Skeletal muscle satellite cell (primary cell): ENCODE data around the gene GAREM2.

Experiments
- H3K27me3 ChIP-seq: 2 replicates; pipeline ENCODE4 v1.7.0; 2013; ENCODE audit warnings: low read length; ENCODE audit not compliant: control insufficient read depth, insufficient read depth
- H3K36me3 ChIP-seq: 2 replicates; pipeline ENCODE4 v1.7.0; 2013; ENCODE audit warnings: mild to moderate bottlenecking, control low read depth, low read length; ENCODE audit not compliant: insufficient read depth
- H3K4me1 ChIP-seq: 2 replicates; pipeline ENCODE4 v1.7.0; 2013; ENCODE audit warnings: low read length; ENCODE audit not compliant: control insufficient read depth, insufficient read depth
- H3K4me2 ChIP-seq: 2 replicates; pipeline ENCODE4 v1.7.0; 2013; ENCODE audit warnings: mild to moderate bottlenecking, low read length
- H3K4me3 ChIP-seq: 2 replicates; pipeline ENCODE4 v1.7.0; 2013; ENCODE audit warnings: low read length
- H3K9ac ChIP-seq: 2 replicates; pipeline ENCODE4 v1.7.0; 2013; ENCODE audit warnings: mild to moderate bottlenecking, low read depth, low read length, moderate library complexity
- H3K9me3 ChIP-seq: replicated peaks from 2 replicates; pipeline ENCODE4 v1.7.0; 2013; ENCODE audit warnings: mild to moderate bottlenecking, control low read depth, low read length

The GAREM2 gene

DNA sequence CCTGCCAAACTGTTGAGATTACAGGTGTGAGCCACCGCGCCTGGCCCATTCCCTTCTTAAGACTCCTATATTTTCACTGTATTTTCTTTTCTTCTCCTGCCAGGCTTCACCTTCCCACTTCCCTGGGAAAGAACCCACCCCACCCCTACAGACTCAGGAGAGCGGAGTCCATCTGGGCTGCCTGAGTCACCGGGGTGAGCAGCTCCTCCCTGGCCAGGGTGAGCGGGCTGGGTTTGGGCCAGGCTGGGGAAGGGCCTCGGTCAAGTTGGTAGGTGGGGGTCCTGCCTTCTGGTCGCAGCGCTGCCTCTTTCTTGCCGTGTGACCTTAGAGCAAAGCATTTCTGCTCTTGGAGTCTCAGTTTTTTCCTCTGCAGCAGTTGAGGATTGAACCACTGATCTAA lies 2.1 kb upstream of the GAREM2 start:
- Histone ChIP-seq H3K9ac (no peak overlapping the region), H3K4me1 (no peaks in the 10 kb centered on the region), H3K4me2 (no peak overlapping the region), H3K4me3 (no peak overlapping the region), H3K27me3 (peaks cover 29% of the 10 kb centered on the region), H3K9me3 (no peaks in the 10 kb centered on the region), H3K36me3 (no peaks in the 10 kb centered on the region)

DNA sequence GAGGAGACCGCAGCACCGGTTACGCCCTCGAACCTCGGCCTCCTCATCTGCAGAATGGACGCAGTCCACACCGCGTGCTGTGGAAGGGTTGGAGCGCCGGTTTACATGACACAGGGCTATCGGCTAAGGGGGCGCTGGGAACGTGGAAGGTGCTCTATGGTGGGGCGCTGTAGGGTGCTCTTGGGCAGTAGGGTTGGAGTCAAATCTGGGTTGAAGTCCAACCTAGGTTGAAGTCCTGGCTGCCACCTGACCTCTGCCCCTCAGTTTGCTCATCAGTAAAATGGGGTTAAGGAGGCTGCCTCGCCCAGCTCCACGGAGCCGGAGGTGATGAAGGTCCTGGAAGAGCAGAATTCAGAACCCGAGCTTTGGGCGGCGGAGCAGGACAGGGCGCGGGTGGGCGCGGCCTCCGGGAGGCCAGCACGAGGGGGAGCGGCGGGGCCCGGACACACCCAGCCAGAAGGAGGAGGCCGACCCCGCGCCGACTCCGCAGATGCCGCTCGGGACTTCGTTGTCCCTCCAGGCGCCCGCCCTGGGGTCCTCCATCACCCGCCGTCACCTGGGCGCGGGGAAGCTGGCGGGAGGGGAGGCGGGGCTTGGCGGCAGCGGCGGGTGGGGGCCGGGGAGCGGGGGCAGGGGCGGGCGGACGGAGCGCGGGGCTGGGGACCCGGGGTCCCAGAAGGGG lies 558 bp upstream of the GAREM2 start:
- H3K4me3 ChIP-seq: no peak overlapping the region
- H3K4me2 ChIP-seq: peak overlapping the region; percentile 28
- no peaks in the 10 kb centered on the region for H3K4me1 ChIP-seq
- no peak overlapping the region for H3K9ac ChIP-seq
- H3K27me3 ChIP-seq: peaks cover 29% of the 10 kb centered on the region
- H3K36me3 ChIP-seq: no peaks in the 10 kb centered on the region
- no peaks in the 10 kb centered on the region for H3K9me3 ChIP-seq

DNA sequence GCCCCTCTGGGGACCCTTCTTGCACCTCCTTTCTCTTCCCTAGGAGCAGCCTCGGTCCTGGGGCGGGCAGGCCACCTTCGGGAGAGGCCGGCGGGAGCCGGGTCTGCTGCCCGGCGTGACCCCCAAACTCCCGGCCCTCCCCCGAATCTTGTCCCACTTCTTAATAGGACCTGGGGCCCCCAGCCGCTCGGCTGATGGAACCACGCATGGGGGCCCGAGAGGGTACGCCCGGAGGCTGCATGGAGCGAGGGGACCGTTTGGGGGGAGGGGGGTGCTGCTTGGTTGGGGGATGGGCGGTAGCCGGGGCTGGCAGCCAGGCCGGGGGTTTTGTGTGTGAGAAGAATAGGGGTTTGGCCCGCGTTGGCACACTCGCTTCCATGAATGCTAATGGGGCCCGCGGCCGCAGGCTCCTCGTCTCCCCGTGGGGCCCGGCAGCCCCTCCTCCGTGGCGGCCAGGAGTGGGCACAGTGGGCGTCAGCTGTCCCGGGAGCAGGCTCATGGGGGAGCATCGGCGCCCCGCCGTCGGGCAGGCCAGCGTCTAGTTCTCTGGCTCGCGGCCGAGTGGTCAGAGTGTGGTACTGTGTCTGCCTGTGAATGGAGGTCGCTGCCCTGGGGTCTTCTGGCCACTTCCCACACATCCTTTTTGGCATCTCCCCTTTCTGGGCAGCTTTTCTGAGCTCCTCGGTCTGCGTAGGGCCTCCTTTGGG lies 1.0 kb downstream of the GAREM2 start:
- Histone ChIP-seq H3K4me2 (no peak overlapping the region), H3K36me3 (no peaks in the 10 kb centered on the region), H3K27me3 (peaks cover 29% of the 10 kb centered on the region), H3K4me1 (no peaks in the 10 kb centered on the region), H3K9ac (no peak overlapping the region), H3K4me3 (no peak overlapping the region), H3K9me3 (no peaks in the 10 kb centered on the region)

DNA sequence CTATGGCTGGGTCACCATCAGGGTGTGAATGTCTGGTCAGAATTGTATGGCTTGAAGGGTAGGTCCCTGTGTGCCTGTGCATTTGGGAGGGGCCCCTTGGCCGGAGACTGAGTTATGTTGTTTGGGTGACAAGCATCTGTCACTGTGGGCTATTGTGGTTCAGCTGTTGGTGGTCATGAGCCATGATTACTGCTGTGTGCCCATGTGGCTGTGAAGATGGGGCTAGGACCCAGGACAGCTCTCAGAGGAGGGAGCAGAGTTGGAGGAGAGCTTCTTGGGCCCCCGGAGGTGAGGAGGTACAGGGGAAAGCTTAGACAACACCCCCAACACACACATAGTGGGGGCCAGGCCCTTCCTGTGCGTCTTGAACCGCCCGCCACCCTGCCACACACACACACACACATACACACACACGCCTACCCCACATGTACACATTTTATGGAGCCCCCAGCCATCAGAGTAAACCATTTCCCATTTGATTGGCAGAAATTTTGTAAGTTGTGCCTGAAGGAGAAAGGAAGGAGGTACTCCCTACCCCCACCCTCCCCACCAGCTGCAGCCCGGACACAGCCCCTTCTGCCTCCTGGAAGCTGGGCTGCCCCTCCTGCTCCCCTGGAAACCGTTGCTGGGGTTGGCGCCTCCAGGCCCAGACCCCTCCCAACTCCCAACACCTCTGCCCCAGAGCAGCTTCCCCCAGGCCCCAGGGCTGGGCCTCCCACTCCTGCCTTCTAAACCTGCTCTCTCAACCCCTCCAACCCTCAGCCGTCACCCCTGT lies 2.0 kb downstream of the GAREM2 start:
- Histone ChIP-seq H3K9ac (no peak overlapping the region), H3K9me3 (no peaks in the 10 kb centered on the region), H3K36me3 (no peaks in the 10 kb centered on the region), H3K27me3 (peaks cover 29% of the 10 kb centered on the region), H3K4me1 (peaks cover 5% of the 10 kb centered on the region), H3K4me2 (no peak overlapping the region), H3K4me3 (no peak overlapping the region)

DNA sequence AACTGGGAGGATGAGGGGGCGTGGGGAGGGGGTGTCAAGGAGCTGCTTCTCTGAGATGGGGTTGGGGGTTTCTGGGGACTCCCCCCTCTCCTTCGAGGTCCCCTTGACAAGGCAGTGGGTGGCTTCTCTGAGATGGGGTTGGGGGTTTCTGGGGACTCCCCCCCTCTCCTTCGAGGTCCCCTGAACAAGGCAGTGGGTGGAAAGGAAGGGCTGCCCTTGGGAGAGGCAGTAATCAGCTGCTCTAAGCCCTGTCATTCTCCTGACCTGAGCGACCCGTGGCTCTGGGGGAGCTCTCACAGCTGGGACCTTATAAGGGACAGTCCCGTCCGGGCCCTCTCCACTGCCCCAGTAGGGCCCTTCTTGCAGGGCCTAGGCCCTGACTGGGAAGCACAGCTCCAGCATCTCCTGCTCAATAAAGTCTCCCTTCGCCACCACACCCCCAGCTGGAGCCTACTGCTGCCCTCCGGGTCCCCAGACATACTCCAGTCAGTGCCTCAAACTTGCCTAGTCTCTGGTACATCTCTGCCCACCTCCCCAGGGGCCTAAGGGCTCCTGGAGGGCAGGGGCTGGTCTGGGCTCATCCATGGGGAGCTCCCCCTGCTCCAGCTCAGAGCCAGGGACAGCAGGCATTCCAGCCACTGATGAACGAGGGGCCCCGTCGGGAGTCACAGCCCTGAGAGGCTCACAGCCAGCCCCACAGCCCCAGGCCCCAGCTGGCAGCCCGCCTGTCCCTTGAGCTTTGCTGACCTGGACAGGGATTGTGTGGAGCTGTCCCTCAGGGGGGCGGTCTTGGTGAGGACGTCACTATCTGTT lies 2.8 kb downstream of the GAREM2 start:
- Histone ChIP-seq H3K36me3 (no peaks in the 10 kb centered on the region), H3K4me2 (no peak overlapping the region), H3K9me3 (no peaks in the 10 kb centered on the region), H3K27me3 (peaks cover 29% of the 10 kb centered on the region), H3K9ac (no peak overlapping the region), H3K4me3 (no peak overlapping the region), H3K4me1 (peaks cover 5% of the 10 kb centered on the region)

DNA sequence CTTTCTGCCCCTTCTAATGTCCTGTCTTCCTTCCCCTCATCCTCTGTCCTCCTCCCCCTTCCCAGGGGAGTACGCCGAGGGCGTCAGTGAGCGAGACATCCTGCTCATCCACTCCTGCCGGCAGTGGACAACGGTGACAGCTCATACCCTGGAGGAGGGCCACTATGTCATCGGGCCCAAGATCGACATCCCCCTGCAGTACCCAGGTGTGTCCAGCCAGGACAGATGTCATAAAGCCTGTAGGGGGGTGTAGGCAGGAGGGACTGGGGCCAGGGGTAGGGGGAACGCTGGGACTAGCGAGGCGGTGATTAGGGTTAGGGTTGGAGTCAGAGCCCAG lies 3.4 kb downstream of the GAREM2 start:
- Histone ChIP-seq H3K4me2 (no peak overlapping the region), H3K27me3 (peaks cover 29% of the 10 kb centered on the region), H3K4me3 (no peak overlapping the region), H3K36me3 (no peaks in the 10 kb centered on the region), H3K9ac (no peak overlapping the region), H3K9me3 (no peaks in the 10 kb centered on the region), H3K4me1 (peaks cover 5% of the 10 kb centered on the region)

DNA sequence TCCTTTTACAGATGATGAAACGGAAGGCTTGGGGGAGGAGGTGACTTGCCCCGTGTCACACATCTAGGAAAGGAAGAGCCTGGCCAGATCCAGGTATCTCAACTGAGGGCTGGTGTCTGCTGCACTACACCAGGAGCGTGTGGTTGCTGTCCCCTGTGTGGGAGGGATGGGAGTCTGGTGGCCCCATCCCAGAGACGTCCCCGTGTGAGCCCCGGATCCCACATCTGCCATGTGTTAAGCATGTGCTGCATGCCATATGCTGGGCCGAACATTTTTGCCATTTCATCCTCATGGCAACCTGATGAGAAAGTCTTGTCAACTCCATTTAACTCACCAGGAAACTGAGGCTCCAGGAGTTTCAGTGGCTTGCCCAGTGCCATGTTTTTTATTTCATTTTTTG lies 4.2 kb downstream of the GAREM2 start:
- Histone ChIP-seq H3K4me2 (no peak overlapping the region), H3K9me3 (no peaks in the 10 kb centered on the region), H3K9ac (no peak overlapping the region), H3K4me3 (no peak overlapping the region), H3K4me1 (peaks cover 5% of the 10 kb centered on the region), H3K27me3 (peaks cover 22% of the 10 kb centered on the region), H3K36me3 (no peaks in the 10 kb centered on the region)

DNA sequence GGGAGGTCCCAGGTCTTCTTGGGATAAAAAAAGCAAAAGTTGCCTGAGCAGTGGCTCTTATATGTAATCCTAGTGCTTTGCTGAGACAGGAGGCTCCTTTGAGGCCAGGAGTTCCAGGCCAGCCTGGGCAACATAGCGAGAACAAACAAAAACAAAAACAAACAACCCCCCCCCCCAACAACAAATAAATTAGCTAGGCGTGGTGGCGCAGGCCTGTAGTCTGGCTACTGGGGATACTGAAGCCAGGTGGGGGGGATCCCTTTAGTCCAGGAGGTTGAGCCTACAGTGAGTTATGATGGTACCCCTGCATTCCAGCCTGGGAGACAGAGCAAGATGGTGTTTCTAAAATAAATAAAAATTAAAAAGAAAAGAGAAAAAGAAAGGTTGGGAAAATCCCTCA lies 5.4 kb downstream of the GAREM2 start:
- H3K36me3 ChIP-seq: no peaks in the 10 kb centered on the region
- H3K27me3 ChIP-seq: peaks cover 16% of the 10 kb centered on the region
- no peak overlapping the region for H3K4me3 ChIP-seq
- no peak overlapping the region for H3K9ac ChIP-seq
- H3K4me2 ChIP-seq: no peak overlapping the region
- H3K4me1 ChIP-seq: peaks cover 5% of the 10 kb centered on the region
- H3K9me3 ChIP-seq: no peaks in the 10 kb centered on the region

DNA sequence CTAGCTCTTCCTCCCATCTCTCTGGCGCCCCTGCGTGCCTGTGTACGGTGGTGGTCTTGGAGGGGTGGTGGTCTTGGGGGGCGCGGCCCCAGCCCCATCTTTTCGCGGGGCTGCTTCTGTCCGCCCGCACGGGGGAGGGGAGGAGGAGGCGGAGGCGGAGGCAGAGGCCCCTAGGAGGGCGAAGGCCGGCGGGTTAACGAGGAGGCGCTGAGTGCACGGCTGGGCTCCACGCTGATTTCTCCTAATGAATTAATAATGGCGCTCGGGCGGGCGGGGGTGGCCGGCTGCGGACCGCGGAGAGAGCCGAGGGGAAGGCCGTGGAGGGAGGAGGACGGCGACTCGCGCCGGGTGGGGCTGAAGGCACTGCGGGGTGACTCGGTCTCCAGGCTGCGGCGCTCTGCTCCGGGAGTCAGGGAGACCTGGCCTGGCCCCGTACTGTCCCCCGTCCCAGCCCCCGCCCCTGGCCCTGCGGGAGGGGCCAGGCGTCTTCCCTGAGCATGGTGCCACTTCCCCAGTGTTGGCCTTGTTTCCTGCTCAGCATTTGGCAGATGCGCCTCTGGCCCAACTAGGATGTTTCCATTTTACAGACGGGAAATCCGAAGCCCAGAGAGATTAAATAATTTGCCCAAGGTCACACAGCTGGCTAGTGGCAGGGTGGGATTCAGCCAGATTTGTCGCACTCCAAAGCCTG lies 6.0 kb downstream of the GAREM2 start:
- Histone ChIP-seq H3K4me2 (peak overlapping the region; percentile 86), H3K9me3 (no peaks in the 10 kb centered on the region), H3K9ac (peak overlapping the region; percentile 64), H3K27me3 (peaks cover 13% of the 10 kb centered on the region), H3K4me3 (peak overlapping the region; percentile 71), H3K36me3 (no peaks in the 10 kb centered on the region), H3K4me1 (peaks cover 5% of the 10 kb centered on the region)

DNA sequence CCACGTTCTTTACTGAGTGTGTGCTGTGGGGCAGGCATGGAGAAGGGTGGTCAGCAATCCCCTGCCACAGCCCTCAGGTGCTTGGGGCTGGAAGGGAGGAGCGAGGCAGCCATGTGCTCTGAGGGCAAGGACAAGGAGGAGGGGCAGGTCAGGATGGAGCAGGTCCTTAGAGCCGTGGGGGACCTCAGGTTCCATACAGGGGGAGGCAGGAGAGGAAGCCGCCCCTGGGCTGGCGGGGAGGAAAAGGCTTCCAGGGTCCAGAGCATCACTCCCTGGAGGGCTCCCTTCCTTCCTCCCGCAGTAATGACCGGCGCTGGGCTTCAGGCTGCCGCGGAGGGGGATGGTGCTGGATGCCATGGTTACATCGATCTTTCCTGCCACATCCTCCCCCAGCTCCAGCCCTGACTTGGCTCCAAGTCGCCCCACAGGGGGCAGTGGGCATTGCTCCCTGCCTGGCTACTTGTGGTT lies 6.6 kb downstream of the GAREM2 start:
- Histone ChIP-seq H3K9ac (no peak overlapping the region), H3K4me1 (peaks cover 10% of the 10 kb centered on the region), H3K4me3 (peak overlapping the region; percentile 71), H3K9me3 (no peaks in the 10 kb centered on the region), H3K27me3 (peaks cover 7% of the 10 kb centered on the region), H3K4me2 (peak overlapping the region; percentile 86), H3K36me3 (no peaks in the 10 kb centered on the region)
